Measurements from ENCODE around the gene BSG.

DNA sequence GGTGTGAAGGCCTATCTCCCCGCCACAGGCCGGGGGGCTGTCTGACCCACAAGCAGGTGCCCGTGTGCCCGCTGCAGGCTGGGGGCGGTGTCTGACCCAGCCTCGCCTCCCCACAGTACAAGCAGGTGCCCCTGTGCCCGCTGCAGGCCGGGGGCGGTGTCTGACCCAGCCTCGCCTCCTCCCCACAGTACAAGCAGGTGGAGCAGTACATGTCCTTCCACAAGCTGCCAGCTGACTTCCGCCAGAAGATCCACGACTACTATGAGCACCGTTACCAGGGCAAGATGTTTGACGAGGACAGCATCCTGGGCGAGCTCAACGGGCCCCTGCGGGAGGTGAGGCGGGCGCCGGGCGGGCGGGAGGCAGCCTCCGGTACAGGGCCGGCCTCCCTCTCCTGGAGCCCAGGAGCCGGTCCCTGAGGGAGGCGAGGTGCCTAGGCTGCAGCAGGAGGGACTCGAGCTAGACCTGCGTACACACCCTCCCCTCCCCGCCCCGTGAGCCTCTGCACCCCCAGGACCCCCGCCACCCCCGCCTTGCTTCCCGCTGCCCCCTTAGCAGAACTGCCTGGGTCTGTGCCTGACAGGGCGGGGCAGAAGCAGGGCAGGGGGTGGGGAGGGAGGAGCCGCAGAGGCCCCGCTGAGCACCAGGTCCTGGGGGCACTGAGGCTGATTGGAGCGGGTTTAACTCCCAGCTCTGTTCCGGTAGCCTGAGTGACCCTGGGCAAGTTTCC, 37.8 kb downstream of the BSG start:
- TF ChIP-seq, protein P1, sequence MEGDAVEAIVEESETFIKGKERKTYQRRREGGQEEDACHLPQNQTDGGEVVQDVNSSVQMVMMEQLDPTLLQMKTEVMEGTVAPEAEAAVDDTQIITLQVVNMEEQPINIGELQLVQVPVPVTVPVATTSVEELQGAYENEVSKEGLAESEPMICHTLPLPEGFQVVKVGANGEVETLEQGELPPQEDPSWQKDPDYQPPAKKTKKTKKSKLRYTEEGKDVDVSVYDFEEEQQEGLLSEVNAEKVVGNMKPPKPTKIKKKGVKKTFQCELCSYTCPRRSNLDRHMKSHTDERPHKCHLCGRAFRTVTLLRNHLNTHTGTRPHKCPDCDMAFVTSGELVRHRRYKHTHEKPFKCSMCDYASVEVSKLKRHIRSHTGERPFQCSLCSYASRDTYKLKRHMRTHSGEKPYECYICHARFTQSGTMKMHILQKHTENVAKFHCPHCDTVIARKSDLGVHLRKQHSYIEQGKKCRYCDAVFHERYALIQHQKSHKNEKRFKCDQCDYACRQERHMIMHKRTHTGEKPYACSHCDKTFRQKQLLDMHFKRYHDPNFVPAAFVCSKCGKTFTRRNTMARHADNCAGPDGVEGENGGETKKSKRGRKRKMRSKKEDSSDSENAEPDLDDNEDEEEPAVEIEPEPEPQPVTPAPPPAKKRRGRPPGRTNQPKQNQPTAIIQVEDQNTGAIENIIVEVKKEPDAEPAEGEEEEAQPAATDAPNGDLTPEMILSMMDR (conservative IDR thresholded peaks at IDR 0.05; ENCODE audit: low read length), result no peak
- TF ChIP-seq EZH2phosphoT487 (IDR thresholded peaks at IDR 0.05; ENCODE audit: borderline replicate concordance), result no peak

All from Loucy (cell line).